Stimulated activated CD4-positive, alpha-beta T cell treated with anti-CD3 and anti-CD28 coated beads, Interleukin-15, amount 100 ng/mL, for 48 hours (primary cell): Measurements from ENCODE around the gene S1PR2.
A peak's percentile ranks its signal among the peaks of the same experiment; 100 is the strongest.

Experiments
- DNase-seq, 2 donors: peaks; one replicate each; pipeline ENCODE4 v3.0.0-alpha.2; 2020; ENCODE audit warnings: low read depth in 2 of 2

The S1PR2 gene, protein sequence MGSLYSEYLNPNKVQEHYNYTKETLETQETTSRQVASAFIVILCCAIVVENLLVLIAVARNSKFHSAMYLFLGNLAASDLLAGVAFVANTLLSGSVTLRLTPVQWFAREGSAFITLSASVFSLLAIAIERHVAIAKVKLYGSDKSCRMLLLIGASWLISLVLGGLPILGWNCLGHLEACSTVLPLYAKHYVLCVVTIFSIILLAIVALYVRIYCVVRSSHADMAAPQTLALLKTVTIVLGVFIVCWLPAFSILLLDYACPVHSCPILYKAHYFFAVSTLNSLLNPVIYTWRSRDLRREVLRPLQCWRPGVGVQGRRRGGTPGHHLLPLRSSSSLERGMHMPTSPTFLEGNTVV

DNA sequence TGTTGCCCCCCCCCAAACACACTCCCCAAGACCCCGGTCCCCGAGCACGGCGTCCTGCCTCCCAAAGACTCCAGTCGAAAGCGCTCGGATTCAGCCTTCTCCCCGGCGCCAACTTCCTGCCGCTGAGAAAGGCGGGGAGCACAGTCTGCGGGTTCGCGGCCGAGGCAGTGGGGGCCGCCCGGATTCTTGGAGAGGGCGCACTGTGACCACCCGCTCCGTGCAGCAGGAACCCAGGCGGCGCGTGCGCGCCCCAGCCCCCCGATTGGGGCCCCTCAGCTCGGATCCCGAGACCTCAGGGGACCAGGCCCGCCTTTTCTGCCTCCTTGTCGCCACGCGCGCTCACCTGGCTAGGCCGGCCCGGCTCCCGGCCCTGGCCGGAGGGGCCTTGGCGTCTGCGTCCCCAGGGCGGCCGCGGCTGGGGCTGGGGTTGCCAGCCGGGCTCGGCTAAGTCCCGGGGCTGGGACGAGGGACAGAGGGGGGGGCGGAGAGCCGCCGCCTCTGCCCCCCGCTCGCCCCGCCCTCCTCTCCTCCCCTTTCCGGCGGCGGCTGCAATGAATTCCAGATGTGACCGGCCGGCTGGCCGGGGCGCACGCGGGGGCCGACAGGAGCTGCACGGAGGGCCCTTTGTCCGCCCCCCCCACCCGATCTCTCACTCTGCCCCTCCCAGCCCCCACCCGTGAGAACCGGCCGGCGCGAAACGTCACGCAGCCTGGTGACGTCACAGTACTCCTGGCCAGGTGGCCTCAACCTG is at the start of gene S1PR2:
TSS of gene S1PR2 (minus strand) at position 471 of the 751 bp plus-strand sequence. CDS start 6,426 bp downstream, outside the sequence.
- peak; percentile 45 to 57 for DNase-seq

DNA sequence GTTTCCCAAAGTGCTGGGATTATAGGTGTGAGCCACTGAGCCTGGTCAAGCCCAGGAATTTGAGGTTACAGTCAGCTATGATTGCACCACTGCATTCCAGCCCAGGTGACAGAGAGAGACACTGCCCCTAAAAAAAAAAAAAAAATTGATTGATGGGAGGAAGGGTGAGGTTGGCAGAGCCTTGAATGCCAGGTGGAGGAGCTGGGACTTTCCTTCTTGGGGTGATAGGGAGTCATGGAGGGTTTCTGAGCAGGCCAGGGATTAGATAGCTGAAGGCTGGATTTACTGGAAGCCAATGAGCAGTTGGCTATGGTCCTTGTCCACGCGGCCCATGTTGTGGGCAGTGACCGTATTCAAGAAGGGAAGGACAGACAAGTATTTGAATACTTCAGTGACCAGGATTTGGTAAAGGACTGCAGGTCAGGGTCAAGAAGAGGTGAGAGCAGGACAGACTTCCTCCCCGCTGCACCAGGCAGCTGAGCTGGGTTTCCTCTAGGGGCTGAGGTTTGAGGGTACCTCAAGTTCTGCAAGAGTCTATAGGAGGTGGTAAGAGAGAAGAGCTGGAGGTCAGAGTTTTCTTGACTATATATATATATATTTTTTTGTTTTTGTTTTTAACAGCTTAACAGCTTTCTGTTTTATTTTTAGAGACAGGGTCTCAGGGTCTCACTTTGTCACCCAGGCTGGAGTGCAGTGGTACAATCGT is 48.8 kb upstream of the S1PR2 start:
- no peak for DNase-seq

DNA sequence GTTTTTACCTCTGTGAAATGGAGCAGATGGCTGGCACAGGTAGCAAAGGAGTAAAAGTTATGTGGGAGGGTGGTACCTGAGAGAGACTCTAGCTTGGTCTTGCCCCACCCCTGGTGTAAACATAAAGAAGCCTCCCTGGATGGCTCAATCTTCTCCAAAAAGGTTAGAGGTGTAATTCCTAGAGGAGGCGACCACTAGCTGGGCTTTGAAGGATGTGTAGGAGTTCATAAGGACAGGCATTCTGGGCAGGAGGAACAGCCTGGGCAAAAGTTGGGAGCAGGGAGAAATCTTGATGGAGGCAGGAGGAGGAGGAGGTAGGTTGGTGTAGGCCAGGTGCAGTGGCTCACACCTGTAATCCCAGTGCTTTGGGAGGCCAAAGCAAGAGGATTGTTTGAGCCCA is 47.8 kb upstream of the S1PR2 start:
- DNase-seq, result no peak

DNA sequence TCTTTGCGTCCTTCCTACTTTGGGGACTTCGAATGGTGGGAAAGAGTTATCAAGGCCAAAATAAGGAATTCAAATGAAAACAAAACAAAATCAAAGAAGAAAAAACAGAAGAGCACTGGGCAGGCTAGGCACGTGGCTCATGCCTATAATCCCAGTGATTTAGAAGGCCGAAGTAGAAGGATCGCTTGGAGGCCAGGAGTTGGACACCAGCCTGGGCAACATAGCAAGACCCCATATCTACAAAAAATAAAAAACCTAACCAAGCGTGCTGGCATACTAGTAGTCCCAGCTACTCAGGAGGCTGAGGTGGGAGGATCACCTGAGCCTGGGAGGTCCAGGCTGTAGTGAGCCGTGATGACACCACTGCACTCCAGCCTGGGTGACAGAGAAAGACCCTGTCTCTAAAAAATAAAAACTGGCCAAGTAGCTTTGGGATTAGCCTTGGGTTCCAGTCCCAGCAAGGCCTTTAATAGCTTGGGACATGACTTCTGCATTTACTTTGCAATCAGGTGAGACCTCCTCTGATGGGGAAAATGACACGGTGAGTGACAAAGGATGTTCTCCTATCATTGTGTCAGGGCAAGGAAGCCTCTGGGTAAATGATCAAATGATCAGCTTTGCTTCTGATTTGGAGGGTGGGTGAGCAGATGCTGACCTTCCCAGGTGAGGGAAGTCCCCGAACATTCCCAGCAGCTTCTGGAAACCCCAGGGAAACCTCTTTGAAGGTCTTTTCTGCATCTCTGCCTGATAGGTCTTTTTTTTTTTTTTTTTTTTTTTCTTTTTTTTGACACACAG is 46.9 kb upstream of the S1PR2 start:
- no peak for DNase-seq

DNA sequence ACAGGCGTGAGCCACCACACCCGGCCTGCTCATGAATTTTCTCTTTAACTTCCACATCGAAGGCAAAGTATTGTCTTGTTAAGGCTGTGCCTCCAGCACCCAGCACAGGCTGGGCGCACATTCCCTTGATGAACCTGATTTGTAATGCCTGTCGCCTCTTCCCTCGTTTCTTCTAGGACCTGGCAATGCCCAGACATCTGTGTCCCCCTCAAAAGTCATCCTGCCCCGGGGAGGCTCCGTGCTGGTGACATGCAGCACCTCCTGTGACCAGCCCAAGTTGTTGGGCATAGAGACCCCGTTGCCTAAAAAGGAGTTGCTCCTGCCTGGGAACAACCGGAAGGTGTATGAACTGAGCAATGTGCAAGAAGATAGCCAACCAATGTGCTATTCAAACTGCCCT is 43.5 kb upstream of the S1PR2 start:
- no peak for DNase-seq

DNA sequence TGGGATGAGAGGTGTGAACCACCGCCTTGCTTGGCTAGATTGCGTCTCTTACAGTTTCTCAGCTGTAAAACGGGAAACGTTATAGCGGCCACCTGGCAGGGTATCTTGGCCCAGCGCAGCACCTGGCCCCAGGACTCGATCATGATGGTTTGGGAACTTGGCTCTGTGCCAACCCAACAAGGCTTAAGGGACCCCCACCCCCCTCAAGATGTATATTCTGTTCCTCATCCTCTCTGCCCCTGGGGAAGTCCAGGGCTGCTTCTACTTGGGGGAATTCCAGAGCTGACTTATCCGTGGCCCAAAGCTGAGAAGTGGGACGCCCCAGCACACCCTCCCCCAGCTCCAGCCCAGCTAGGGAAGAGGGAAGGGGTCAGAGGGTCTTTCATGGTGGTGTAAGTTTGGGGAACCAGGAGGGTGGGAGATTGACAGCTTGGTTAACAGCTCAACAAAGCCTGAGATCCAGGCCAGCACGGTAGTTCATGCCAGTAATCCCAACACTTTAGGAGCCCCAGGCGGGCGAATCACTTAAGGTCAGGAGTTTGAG is 40.5 kb upstream of the S1PR2 start:
- no peak for DNase-seq

DNA sequence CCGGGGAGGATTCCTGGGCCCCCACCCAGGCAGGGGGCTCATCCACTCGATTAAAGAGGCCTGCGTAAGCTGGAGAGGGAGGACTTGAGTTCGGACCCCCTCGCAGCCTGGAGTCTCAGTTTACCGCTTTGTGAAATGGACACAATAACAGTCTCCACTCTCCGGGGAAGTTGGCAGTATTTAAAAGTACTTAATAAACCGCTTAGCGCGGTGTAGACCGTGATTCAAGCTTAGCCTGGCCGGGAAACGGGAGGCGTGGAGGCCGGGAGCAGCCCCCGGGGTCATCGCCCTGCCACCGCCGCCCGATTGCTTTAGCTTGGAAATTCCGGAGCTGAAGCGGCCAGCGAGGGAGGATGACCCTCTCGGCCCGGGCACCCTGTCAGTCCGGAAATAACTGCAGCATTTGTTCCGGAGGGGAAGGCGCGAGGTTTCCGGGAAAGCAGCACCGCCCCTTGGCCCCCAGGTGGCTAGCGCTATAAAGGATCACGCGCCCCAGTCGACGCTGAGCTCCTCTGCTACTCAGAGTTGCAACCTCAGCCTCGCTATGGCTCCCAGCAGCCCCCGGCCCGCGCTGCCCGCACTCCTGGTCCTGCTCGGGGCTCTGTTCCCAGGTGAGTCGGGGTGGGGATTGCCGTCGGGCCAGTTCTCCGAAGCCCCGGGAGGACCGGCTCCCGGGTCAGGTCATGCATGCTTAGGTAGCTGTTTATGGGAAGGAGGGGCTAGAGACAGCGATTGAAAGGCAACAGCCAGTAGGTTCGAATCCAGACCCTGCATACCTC is 39.7 kb upstream of the S1PR2 start, which contains the start of gene ICAM1:
TSS of gene ICAM1 (plus strand) at position 505 of the 779 bp plus-strand sequence. CDS start at position 545, 40 bp downstream.
- peak in 1 of 2 donors; percentile 73 for DNase-seq

DNA sequence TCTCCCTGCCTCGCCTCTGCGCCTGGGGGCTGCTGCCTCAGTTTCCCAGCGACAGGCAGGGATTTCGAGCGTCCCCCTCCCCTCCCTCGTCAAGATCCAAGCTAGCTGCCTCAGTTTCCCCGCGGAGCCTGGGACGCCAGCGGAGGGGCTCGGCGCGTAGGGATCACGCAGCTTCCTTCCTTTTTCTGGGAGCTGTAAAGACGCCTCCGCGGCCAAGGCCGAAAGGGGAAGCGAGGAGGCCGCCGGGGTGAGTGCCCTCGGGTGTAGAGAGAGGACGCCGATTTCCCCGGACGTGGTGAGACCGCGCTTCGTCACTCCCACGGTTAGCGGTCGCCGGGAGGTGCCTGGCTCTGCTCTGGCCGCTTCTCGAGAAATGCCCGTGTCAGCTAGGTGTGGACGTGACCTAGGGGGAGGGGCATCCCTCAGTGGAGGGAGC is 39.1 kb upstream of the S1PR2 start:
- DNase-seq, result peak; percentile 71 to 73

DNA sequence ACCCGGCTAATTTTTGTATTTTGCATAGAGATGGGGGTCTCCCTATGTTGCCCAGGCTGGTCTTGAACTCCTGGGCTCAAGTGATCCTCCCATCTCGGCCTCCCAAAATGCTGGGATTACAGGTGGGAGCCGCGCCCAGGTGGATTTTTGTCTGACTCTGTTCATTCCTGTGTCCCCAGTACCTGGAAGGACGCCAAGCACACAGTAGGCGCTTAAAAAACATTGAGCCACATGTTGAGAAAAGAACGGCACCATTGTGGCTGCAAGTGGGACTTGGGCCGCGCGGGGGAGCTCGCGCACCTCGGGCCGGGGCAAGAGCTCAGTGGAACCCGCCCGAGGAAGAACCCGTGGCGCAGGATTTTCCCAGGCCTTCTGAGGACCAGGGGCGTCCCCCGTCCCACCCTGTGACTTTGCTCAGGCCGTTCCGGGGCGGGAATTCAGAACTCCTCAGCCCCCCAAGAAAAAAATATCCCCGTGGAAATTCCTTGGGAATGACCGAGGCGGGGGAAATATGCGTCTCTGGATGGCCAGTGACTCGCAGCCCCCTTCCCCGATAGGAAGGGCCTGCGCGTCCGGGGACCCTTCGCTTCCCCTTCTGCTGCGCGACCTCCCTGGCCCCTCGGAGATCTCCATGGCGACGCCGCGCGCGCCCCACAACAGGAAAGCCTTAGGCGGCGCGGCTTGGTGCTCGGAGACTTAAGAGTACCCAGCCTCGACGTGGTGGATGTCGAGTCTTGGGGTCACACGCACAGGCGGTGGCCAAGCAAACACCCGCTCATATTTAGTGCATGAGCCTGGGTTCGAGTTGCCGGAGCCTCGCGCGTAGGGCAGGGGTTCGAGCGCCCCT is 38.4 kb upstream of the S1PR2 start:
- DNase-seq, result peak; percentile 77 to 87

DNA sequence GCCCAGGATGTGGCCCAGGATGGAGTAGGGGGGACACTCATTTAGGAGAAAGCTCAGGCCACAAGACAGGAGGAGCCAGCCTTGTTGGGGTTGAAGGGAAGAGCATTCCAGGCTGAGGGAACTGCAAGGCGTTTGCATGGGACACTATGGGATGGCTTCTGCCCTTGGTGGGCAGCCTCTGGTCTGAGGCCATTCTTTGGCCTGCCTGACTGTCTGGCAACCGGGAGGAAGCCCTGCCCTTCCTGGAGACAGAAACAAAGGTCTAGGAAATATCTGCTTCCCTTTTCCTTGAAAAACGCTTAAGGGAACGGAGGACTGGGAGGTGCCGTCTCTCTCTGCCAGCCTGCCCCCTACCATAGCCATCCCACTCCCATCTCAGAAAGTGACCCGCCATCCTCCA is 36.9 kb upstream of the S1PR2 start:
- no peak for DNase-seq

DNA sequence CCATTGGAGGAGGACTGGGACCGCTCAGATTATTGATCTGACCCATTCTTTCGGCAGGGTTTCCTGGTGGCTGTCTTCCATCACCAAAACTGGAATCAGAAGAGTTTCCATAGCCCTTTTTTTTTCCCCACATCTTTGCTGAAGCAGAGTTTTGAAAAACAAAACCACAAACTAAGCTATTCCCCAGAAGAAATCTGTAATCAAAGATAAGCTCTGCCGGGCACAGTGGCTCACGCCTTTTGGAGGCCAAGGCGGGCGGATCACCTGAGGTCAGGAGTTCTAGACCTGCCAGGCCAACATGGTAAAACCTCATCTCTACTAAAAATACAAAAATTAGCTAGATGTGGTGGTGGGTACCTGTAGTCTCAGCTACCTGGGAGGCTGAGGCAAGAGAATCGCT is 35.6 kb upstream of the S1PR2 start:
- no peak for DNase-seq

DNA sequence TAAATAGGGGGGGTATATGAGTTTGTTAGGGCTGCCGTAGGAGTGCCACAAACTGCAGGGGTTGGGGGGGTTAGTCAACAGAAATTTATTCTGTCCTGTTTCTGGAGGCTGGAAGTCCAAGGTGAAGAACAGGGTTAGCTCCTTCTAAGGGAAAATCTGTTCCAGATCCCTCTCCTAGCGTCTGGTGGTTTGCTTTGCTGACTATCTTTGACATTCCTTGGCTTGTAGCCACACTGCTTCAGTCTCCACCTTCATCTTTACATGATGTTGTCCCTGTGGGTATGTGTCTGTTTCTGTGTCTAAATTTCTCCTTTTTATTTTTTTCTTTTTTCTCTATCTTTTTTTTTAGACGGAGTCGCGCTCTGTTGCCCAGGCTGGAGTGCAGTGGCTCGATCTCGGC is 31.6 kb upstream of the S1PR2 start:
- DNase-seq, result no peak

DNA sequence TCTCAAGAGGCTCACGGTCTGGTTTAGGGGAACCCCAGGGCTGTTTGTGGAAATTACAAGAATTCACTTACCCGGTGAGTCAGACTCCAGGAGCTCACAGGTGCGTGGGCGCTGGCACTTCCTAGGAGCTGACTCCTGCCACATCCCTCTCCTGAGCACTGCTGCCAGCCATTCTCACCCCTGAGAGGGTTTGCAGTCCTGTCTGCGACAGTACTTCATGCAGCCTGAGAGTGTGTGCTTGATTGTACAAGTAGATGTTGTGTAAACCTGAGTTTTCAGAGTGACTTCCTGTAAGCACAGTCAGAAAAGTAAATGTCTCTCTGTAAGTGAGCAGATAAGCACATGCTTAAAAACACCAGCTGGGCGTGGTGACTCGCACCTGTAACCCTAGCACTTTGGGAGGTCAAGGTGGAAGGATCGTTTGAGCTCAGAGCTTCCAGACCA is 29.0 kb upstream of the S1PR2 start:
- DNase-seq, result peak; percentile 66 to 69

DNA sequence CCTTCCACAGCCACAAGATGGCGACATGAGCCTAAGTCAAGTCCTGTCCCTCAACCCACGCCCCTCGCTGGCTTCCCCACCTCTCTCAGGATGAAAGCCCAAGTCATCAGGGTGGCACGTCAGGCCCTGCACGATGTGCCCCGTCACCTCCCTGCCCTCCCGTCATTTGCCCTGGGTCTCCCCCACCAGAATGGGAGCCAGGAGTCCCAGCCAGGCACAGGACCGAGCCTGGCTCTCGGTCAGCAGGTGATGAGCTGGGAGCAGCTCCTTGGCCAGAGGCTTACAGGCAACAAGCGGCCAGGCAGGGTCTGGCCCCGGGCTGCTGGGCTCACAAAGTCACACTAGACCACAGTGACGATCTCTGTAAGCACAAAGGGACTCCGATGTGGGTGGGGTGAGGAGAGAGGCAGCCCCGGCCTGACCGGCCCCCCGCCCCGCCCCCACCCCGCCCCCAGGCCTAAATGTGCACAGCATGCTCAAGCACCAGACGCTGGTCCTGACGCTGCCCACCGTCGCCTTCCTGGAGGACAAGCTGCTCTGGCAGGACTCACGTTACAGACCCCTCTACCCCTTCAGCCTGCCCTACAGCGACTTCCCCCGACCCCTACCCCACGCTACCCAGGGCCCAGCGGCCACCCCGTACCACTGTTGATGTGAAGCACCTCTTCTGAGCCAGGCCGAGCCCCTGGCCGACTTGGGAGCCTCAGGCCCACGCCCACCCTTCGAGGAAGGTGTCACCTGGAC is 28.2 kb upstream of the S1PR2 start:
- DNase-seq, result peak; percentile 95 to 98

DNA sequence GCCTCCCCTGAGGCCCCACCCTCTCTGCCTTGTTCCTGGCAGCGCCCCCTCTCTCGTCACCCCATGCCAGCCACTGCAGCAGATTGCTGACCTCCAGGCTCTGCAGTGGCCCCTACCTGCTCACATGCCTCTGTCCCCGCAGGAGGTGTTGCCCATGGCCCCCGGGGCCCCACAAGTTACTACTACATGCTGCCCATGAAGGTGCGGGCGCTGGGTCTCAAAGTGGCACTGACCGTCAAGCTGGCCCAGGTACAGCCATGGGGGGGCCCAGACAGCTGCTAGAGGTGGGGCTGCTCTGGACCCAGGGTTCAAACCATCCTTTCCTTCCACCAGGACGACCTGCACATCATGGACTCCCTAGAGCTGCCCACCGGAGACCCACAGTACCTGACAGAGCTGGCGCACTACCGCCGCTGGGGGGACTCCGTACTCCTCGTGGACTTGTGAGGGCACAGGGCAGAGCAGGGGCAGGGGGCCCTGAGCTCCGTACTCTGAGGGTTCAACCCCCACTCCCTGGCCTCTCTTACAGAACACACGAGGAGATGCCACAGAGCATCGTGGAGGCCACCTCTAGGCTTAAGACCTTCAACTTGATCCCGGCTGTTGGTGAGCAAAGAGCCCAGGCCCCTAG is 27.1 kb upstream of the S1PR2 start:
- no peak for DNase-seq

DNA sequence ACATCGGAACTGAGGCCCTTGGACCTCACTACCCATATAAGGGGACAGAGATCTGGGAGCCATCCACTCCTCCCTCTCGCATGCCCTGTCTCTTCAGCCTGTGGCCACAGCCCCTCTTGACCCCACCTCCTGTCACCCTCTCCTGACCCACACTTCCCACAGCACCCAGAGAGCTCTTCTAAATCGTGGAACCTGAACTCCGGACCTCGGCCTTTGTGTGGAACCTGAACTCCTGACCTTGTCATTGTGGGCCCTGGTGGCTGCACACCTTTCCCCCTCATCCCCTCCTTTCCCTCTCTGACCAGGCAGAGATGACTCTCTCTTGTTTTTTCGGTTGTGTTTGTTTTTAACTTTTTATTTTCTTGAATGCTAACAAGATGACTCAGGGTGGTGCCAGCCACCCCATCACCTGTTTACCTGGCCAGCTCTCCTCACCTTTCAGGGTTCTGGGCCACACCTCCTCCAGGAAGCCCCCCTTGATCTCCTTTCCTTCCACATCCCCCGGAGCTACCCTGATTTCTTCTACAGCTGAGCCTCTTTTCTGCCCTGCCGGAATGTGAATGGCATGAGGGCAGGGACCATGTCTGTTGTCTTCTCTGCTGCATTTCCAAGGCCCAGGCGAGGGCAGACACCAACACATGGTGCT is 26.0 kb upstream of the S1PR2 start:
- DNase-seq, result no peak

DNA sequence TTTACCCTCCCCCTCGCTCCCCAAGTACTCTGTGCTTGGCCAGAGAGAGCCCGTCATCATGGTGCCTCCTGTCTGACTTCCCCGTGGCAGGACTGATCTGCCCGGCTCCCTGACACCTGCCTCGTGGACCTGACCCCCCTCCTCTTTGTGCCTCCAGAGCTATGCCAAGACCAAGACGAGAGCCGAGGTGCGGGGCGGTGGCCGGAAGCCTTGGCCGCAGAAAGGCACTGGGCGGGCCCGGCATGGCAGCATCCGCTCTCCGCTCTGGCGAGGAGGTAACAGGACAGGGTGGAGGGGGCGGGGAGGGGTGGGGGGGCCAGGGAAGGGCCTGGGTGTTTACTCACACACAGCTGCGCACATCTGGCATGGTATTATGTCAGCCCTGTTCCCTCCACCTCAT is 25.4 kb upstream of the S1PR2 start:
- no peak for DNase-seq

DNA sequence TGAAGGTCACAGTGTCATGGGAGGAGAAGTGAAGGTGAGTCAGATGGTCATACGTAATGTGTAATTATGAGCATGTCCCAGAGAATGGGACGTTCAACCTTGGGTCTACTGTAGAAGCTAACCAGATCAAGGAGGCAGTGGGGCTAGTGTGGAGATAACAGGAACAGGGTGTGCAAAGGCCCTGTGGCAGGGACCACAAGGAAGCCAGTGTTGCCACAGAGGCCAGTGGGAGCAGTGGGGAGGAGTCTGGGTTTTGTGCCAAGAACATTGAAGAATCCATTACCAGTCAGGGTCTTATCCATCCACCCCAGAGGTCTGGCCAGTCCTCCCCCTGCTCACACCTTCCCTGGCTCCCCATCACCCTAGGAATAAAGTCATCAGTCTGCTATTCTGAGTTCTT is 24.2 kb upstream of the S1PR2 start:
- no peak for DNase-seq
